Measurements from ENCODE around the gene SHC1. TPM values are rescaled to one million over a fixed set of nuclear protein-coding genes. Genes with fewer than 3 reads are reported as not detected.

Gene SHC1
- polyA plus RNA-seq, 1 of the 3 experiments (the other 2 are of a cell fraction): 338 TPM

- ChIA-PET POLR2A (no interaction called here), CTCF (interaction anchor here (1.1 to 4.4 kb wide), 7 partner anchors 8 to 84 kb away, joined by 3 to 37 read pairs (median 6); partner anchors contain the start of gene ADAM15)
- Histone ChIP-seq H3F3A (replicated peaks; ENCODE audit: insufficient read depth) (peaks cover 8% of the 10 kb centered on the region), H3K9me2 (no peaks in the 10 kb centered on the region), H3K4me3 (ENCODE audit: low read depth in 2 of 2, low read length in 1 of 2) (no peak overlapping the region), H3K4me2 (no peak overlapping the region), H3K79me2 (ENCODE audit: insufficient read depth) (peaks cover 33% of the 10 kb centered on the region), H4K20me1 (ENCODE audit: insufficient read depth) (peaks cover 3% of the 10 kb centered on the region; the same call in 1 of the 2 replicates), H3K27ac (ENCODE audit: low read depth in 2 of 2, low read length in 1 of 2) (no peak overlapping the region), H3K27me3 (ENCODE audit: insufficient read depth) (no peaks in the 10 kb centered on the region), H3K4me1 (ENCODE audit: control insufficient read depth in 1 of 2, insufficient read depth in 2 of 2, low read depth in 1 of 2, low read length in 1 of 2) (peaks cover 10 to 27% of the 10 kb centered on the region in 2 experiments), H3K36me3 (replicated peaks in 1 of 2; ENCODE audit: control insufficient read depth in 1 of 2, insufficient read depth in 2 of 2, low read length in 1 of 2) (peaks cover 0 to 5% of the 10 kb centered on the region in 2 experiments), H3K9me3 (no peaks in the 10 kb centered on the region), H2AFZ (ENCODE audit: low read depth) (no peak overlapping the region), H3K9ac (no peak overlapping the region)
- WGBS (ENCODE audit: low lambda C conversion rate): 97% methylated on average over 4 of the region's 6 CpGs
- no peak for DNase-seq
- TF ChIP-seq EP300 (IDR thresholded peaks at IDR 0.05; ENCODE audit: borderline replicate concordance in 1 of 2, low read depth in 1 of 2, low read length in 1 of 2) (no peak), CTCF (IDR thresholded peaks at IDR 0.05) (no peak), USF2 (IDR thresholded peaks at IDR 0.05; ENCODE audit: borderline replicate concordance, low read depth, low read length) (no peak), RAD21 (IDR thresholded peaks at IDR 0.05; ENCODE audit: low read length) (no peak), TEAD4 (IDR thresholded peaks at IDR 0.05; ENCODE audit: borderline replicate concordance, insufficient read depth) (no peak), SIN3A (IDR thresholded peaks at IDR 0.05; ENCODE audit: borderline replicate concordance, low read depth, low read length) (no peak), JUND (IDR thresholded peaks at IDR 0.05) (no peak), USF1 (IDR thresholded peaks at IDR 0.05; ENCODE audit: borderline replicate concordance, low read depth) (no peak), YY1 (IDR thresholded peaks at IDR 0.05; ENCODE audit: low read depth) (no peak), FOSL2 (IDR thresholded peaks at IDR 0.05; ENCODE audit: borderline replicate concordance, low read depth) (no peak), GABPA (IDR thresholded peaks at IDR 0.05; ENCODE audit: low read depth) (no peak), FOXM1 (IDR thresholded peaks at IDR 0.05; ENCODE audit: low read depth) (no peak)
These were observed 36.8 kb upstream of the SHC1 start for GRCh38 chr1:155007251-155007828.

- DNase-seq: no peak
- CTCF ChIA-PET: interaction anchor here (1.3 to 4.4 kb wide), 4 partner anchors 10 to 85 kb away, joined by 5 to 37 read pairs (median 8); partner anchors contain the start of gene ADAM15
- 68% methylated on average over 2 of the region's 2 CpGs for WGBS (ENCODE audit: low lambda C conversion rate)
- TF ChIP-seq MXI1 (IDR thresholded peaks at IDR 0.05; ENCODE audit: low read depth, low read length): no peak
- no peak for TF ChIP-seq CHD2 (IDR thresholded peaks at IDR 0.05; ENCODE audit: low read length, partially characterized antibody)
- no peak for TF ChIP-seq GABPA (IDR thresholded peaks at IDR 0.05; ENCODE audit: low read depth)
- TF ChIP-seq RAD21 (IDR thresholded peaks at IDR 0.05; ENCODE audit: low read length): no peak
- TF ChIP-seq SMC3 (IDR thresholded peaks at IDR 0.05; ENCODE audit: low read depth, low read length): no peak
- TF ChIP-seq CTCF (IDR thresholded peaks at IDR 0.05): no peak
- TF ChIP-seq TEAD4 (IDR thresholded peaks at IDR 0.05; ENCODE audit: borderline replicate concordance, insufficient read depth): no peak
- no peak for TF ChIP-seq EZH2phosphoT487 (IDR thresholded peaks at IDR 0.05; ENCODE audit: borderline replicate concordance, low read depth)
- no peak for TF ChIP-seq EP300 (IDR thresholded peaks at IDR 0.05; ENCODE audit: borderline replicate concordance in 1 of 2, low read depth in 1 of 2, low read length in 1 of 2)
- TF ChIP-seq USF2 (IDR thresholded peaks at IDR 0.05; ENCODE audit: borderline replicate concordance, low read depth, low read length): no peak
- TF ChIP-seq PBX3 (IDR thresholded peaks at IDR 0.05): no peak
These were observed 36.1 kb upstream of the SHC1 start for GRCh38 chr1:155006601-155007101.

More at GRCh38 chr1:155006601-155007101, 36.1 kb upstream of the SHC1 start:
- H4K20me1 ChIP-seq (ENCODE audit: insufficient read depth): peaks cover 3% of the 10 kb centered on the region; the same call in 1 of the 2 replicates
- no peak overlapping the region for H3K9ac ChIP-seq
- POLR2A ChIA-PET: no interaction called here
- H3K27ac ChIP-seq (ENCODE audit: low read depth in 2 of 2, low read length in 1 of 2): no peak overlapping the region
- no peak overlapping the region for H2AFZ ChIP-seq (ENCODE audit: low read depth)
- peaks cover 8% of the 10 kb centered on the region for H3F3A ChIP-seq (replicated peaks; ENCODE audit: insufficient read depth)
- no peak overlapping the region for H3K4me2 ChIP-seq
- no peaks in the 10 kb centered on the region for H3K9me2 ChIP-seq
- no peaks in the 10 kb centered on the region for H3K9me3 ChIP-seq
- peaks cover 10 to 20% of the 10 kb centered on the region in 2 experiments for H3K4me1 ChIP-seq (ENCODE audit: control insufficient read depth in 1 of 2, insufficient read depth in 2 of 2, low read depth in 1 of 2, low read length in 1 of 2)
- H3K4me3 ChIP-seq (ENCODE audit: low read depth in 2 of 2, low read length in 1 of 2): no peak overlapping the region
- H3K36me3 ChIP-seq (replicated peaks in 1 of 2; ENCODE audit: control insufficient read depth in 1 of 2, insufficient read depth in 2 of 2, low read length in 1 of 2): peaks cover 0 to 5% of the 10 kb centered on the region in 2 experiments
- peaks cover 35% of the 10 kb centered on the region for H3K79me2 ChIP-seq (ENCODE audit: insufficient read depth)
- no peaks in the 10 kb centered on the region for H3K27me3 ChIP-seq (ENCODE audit: insufficient read depth)

Measured in SK-N-SH (cell line).